Activated CD4-positive, alpha-beta memory T cell treated with anti-CD3 and anti-CD28 coated beads for 36 hours (primary cell): ENCODE results near the gene SCN8A. TPM values are rescaled to one million over a fixed set of nuclear protein-coding genes. Genes with fewer than 3 reads are reported as not detected.

Source experiments
- CTCF ChIA-PET: fragments of 350-600 bp; sonication (Branson Sonifier 250); formaldehyde crosslinking; loops from one replicate; lab custom pipeline; 2021; ENCODE audit warnings: antibody characterized with exemption, inconsistent platforms; lab: Charles Lee
- POLR2A ChIA-PET: fragments of 350-600 bp; sonication (Branson Sonifier 250); formaldehyde crosslinking; loops from one replicate; lab custom pipeline; 2021; ENCODE audit warnings: antibody characterized with exemption; lab: Charles Lee
- DNase-seq: peaks from one replicate; pipeline ENCODE4 v3.0.0-alpha.2; 2020
- H3K27ac Mint-ChIP-seq: one replicate; pipeline ENCODE4 v1.8.0; 2021; ENCODE audit warnings: mixed read lengths
- H3K27me3 Mint-ChIP-seq: one replicate; pipeline ENCODE4 v1.8.0; 2021; ENCODE audit warnings: mixed read lengths
- H3K36me3 Mint-ChIP-seq: one replicate; pipeline ENCODE4 v1.8.0; 2021; ENCODE audit warnings: mixed read lengths
- H3K4me1 Mint-ChIP-seq: one replicate; pipeline ENCODE4 v1.8.0; 2021; ENCODE audit warnings: low read depth, mixed read lengths
- H3K4me3 Mint-ChIP-seq: one replicate; pipeline ENCODE4 v1.8.0; 2021; ENCODE audit warnings: mild to moderate bottlenecking, mixed read lengths
- H3K9me3 Mint-ChIP-seq: one replicate; pipeline ENCODE4 v1.8.0; 2021; ENCODE audit warnings: mixed read lengths
- intact Hi-C: fragments of 100-400 bp; cut with micrococcal nuclease; formaldehyde crosslinking; loops from one replicate; pipeline ENCODE4 v1.15.1; 2023
- total RNA-seq, 2 experiments: library from RNA; stranded (reverse); gene quantifications; one replicate each; pipeline ENCODE4 v1.2.3, GENCODE V29; 2021

Gene SCN8A
- total RNA-seq, 2 experiments from 2014 or later = 0.51 to 0.64 TPM

DNA sequence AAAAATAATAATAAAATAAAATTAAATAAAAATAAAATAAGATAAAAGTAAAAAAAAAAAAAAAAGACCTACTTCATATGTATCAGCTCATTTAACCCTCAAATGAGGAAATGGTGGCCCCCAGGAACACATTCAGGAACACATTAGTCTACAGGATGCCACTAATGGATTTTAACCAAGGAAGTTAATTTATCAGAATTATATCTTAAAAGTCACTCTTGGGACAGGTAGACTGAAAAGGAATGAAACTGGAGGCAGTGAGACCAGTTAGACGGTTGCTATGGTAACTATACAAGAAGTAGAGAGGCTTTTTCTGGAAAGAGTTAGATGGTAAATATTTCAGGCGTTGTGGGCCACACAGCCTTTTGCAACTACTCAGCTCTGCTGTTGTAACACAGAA is 54.9 kb downstream of the SCN8A start:
- H3K36me3 Mint-ChIP-seq = peaks cover 3% of the 10 kb centered on the region
- no peak for DNase-seq
- CTCF ChIA-PET = no interaction called here
- no peak overlapping the region for H3K4me3 Mint-ChIP-seq
- peaks cover 9% of the 10 kb centered on the region for H3K9me3 Mint-ChIP-seq
- intact Hi-C loops = no loop called here
- POLR2A ChIA-PET = no interaction called here
- no peaks in the 10 kb centered on the region for H3K4me1 Mint-ChIP-seq
- no peaks in the 10 kb centered on the region for H3K27me3 Mint-ChIP-seq
- no peak overlapping the region for H3K27ac Mint-ChIP-seq

DNA sequence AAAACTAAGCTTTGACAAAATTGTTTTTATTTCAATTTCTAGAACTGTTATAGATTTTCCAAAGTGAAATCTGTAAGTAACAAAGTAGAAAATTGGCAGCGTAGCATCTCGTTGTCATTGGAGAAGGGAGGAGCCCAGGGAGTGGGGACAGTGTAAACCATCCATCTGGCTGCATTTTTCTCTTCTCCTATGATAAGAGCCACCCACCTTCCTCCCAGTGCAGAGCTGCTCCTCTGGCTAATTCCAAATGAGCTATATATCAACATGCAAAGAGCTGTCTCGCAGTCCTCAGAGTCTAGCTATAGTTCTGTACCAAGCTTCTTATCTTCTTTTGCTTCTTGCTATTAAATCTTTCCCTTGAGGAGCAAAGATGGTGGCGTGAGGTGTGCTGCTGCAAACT is 56.6 kb downstream of the SCN8A start:
- Mint-ChIP-seq H3K4me3 (no peak overlapping the region), H3K27me3 (no peaks in the 10 kb centered on the region), H3K9me3 (peaks cover 9% of the 10 kb centered on the region), H3K27ac (no peak overlapping the region), H3K4me1 (no peaks in the 10 kb centered on the region), H3K36me3 (peaks cover 3% of the 10 kb centered on the region)
- ChIA-PET CTCF (no interaction called here), POLR2A (no interaction called here)
- no peak for DNase-seq
- intact Hi-C loops = no loop called here

DNA sequence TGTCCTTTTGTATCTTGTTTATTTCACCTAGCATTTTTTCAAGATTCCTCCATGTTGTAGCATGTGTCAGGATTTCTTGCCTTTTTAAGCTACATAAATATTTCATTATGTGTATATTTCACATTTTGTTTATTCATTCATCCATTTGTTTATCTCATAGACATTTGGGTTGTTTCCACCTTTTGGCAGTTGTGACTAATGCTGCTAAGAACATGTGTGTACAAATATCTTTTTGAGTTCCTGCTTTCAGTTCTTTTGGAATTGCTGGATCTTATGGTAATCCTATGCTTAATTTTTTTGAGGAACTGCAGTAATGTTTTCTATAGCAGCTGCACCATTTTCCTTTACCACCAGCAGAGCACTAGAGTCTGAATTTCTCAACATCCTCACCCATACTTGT is 62.4 kb downstream of the SCN8A start:
- no peak overlapping the region for H3K4me3 Mint-ChIP-seq
- H3K9me3 Mint-ChIP-seq = peaks cover 9% of the 10 kb centered on the region
- peaks cover 3% of the 10 kb centered on the region for H3K36me3 Mint-ChIP-seq
- H3K27me3 Mint-ChIP-seq = peaks cover 14% of the 10 kb centered on the region
- no peak for DNase-seq
- intact Hi-C loops = no loop called here
- ChIA-PET POLR2A (no interaction called here), CTCF (no interaction called here)
- H3K4me1 Mint-ChIP-seq = no peaks in the 10 kb centered on the region
- H3K27ac Mint-ChIP-seq = no peak overlapping the region

DNA sequence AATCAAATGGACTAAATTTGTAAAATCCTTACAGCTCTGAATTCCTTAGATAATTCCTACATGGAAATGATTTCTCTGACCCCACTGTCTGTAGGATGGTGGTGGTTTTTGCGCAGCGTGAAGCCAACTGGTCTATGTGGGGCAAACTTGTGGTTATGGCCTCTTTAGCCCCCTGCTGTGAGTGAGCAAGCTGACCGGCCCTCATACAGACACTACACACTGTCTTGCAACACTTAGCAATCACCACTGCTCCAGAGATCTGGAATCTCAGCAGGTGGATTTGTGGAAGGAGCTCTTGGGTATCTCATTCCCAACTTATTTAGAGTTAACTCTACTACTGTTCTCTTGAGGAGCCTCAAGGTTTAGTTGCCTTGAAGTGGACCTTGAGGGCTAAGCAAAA is 70.2 kb downstream of the SCN8A start:
- intact Hi-C loops = no loop called here
- Mint-ChIP-seq H3K36me3 (no peaks in the 10 kb centered on the region), H3K4me3 (no peak overlapping the region), H3K27me3 (peaks cover 17% of the 10 kb centered on the region), H3K27ac (no peak overlapping the region), H3K9me3 (no peaks in the 10 kb centered on the region), H3K4me1 (no peaks in the 10 kb centered on the region)
- DNase-seq = no peak
- CTCF ChIA-PET = no interaction called here
- POLR2A ChIA-PET = no interaction called here

DNA sequence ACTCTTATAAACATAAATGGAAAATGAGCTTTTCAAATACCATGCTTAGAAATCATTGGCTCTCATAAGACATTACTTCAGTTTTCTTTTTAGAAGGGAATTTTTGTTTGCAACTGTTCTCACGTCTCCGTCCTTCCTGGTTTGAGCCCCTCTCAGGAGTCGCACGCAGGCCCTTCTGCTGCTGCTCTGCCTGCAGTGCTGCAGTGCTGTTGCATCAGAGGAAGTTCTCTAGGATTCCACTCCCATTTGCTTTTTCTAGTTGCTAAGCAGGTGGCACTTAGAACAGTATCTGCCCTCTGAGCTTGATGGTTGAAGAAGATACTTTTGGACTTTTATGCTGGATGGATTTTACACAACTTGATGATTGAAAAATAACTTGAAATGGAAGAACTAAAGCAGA is 70.8 kb downstream of the SCN8A start:
- CTCF ChIA-PET = no interaction called here
- intact Hi-C loops = no loop called here

DNA sequence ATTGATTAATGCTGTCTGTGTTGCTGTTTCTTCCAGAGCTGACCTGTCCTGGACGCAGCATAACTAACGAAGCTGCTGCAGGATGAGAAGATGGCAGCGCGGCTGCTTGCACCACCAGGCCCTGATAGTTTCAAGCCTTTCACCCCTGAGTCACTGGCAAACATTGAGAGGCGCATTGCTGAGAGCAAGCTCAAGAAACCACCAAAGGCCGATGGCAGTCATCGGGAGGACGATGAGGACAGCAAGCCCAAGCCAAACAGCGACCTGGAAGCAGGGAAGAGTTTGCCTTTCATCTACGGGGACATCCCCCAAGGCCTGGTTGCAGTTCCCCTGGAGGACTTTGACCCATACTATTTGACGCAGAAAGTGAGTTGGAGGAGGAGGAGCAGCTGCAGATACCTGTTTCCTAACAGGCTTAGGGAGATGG is 71.7 kb downstream of the SCN8A start:
- POLR2A ChIA-PET = no interaction called here
- CTCF ChIA-PET = no interaction called here
- no peaks in the 10 kb centered on the region for H3K9me3 Mint-ChIP-seq
- peaks cover 10% of the 10 kb centered on the region for H3K27me3 Mint-ChIP-seq
- no peaks in the 10 kb centered on the region for H3K36me3 Mint-ChIP-seq
- H3K27ac Mint-ChIP-seq = no peak overlapping the region
- no peak overlapping the region for H3K4me3 Mint-ChIP-seq
- no peak for DNase-seq
- no peaks in the 10 kb centered on the region for H3K4me1 Mint-ChIP-seq
- intact Hi-C loops = no loop called here

More for the DNA sequence above, 70.8 kb downstream of the SCN8A start:
- Mint-ChIP-seq H3K4me3 (no peak overlapping the region), H3K9me3 (no peaks in the 10 kb centered on the region), H3K27ac (no peak overlapping the region), H3K4me1 (no peaks in the 10 kb centered on the region), H3K27me3 (peaks cover 14% of the 10 kb centered on the region), H3K36me3 (no peaks in the 10 kb centered on the region)
- POLR2A ChIA-PET = no interaction called here
- DNase-seq = no peak

DNA sequence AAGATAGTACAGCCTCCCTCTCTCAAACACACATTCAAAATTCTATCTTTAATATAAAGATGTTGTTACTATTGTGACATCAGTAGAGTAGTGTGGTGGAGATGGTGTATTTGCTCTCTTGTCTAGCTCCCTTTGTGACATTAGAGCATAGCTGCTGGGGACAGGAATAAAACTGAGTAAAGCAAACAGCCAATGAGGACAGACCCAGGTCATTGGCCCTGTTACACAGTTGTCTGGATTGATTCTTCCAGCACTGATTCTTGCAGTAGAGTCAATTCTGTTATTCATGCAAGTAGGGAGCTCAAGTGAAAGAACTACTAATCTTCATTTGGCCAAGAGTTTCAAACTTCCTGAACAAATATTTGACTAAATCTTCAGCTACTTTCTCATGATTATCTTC is 72.4 kb downstream of the SCN8A start:
- intact Hi-C loops = no loop called here
- H3K4me3 Mint-ChIP-seq = no peak overlapping the region
- ChIA-PET POLR2A (no interaction called here), CTCF (no interaction called here)
- no peak for DNase-seq
- H3K9me3 Mint-ChIP-seq = no peaks in the 10 kb centered on the region
- no peaks in the 10 kb centered on the region for H3K36me3 Mint-ChIP-seq
- no peak overlapping the region for H3K27ac Mint-ChIP-seq
- H3K27me3 Mint-ChIP-seq = peaks cover 3% of the 10 kb centered on the region
- H3K4me1 Mint-ChIP-seq = no peaks in the 10 kb centered on the region

DNA sequence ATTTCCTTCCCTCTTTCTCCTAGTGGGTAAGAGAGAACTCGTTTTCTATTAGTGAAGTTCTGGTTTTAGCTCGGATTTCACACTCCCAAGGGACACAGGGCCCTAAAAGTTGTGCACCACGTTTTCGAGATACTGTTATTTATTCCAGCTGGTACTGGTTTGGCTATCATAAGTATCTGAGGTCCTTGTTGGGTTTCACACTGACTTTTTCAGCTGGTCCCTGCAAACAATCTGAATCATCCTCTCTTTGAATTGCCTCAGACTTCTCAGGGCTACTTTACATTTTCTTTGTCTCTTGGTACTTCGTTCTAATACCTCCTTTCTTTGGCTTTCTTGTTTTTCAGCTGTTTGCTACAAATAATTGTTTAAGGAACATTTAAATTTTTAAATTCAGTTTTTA is 75.7 kb downstream of the SCN8A start:
- DNase-seq = no peak
- Mint-ChIP-seq H3K4me3 (no peak overlapping the region), H3K27ac (no peak overlapping the region), H3K27me3 (no peaks in the 10 kb centered on the region), H3K9me3 (no peaks in the 10 kb centered on the region), H3K36me3 (no peaks in the 10 kb centered on the region), H3K4me1 (peaks cover 4% of the 10 kb centered on the region)
- intact Hi-C loops = no loop called here
- ChIA-PET CTCF (no interaction called here), POLR2A (no interaction called here)

DNA sequence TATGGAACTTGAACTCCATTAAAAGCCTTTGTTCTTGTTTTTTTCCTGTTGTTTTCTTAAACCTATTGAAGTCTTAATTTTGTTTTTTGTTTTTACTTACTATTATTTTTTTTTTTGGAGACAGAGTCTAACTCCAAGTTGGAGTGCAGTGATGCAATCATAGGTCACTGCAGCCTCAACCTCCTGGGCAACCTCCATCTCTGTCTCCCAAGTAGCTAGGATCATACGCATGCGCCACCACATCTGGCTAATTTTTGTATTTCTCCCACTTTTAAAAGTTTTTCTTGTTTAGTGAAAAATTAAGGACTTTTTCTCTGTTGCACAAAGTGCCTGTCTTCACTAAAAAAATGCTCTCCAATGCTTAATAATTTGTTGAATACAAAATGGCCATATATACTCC is 76.2 kb downstream of the SCN8A start:
- intact Hi-C loops = no loop called here
- CTCF ChIA-PET = no interaction called here
- H3K36me3 Mint-ChIP-seq = no peaks in the 10 kb centered on the region
- H3K27me3 Mint-ChIP-seq = no peaks in the 10 kb centered on the region
- POLR2A ChIA-PET = no interaction called here
- H3K27ac Mint-ChIP-seq = no peak overlapping the region
- H3K4me1 Mint-ChIP-seq = peaks cover 4% of the 10 kb centered on the region
- H3K4me3 Mint-ChIP-seq = no peak overlapping the region
- no peak for DNase-seq
- H3K9me3 Mint-ChIP-seq = no peaks in the 10 kb centered on the region

DNA sequence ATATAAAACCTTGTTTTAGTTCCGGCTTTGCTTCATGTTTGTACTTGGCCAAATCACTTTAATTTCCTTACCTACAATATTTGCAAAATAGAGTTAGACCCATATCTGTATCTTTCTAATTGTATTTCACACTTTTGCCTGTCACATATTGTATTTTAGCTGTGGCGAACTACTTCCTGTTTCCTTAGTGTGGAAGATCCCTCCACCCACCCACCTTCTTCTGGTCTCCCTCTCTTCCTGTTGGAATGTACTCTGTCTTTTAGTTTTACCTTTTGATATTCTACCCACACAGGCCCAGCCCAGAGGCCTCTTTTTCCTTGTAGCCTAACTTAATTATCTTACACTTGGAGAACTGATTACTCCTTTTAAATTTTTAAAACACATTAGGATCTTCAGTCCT is 78.2 kb downstream of the SCN8A start:
- CTCF ChIA-PET = no interaction called here
- DNase-seq = no peak
- no peak overlapping the region for H3K27ac Mint-ChIP-seq
- intact Hi-C loops = no loop called here
- peaks cover 4% of the 10 kb centered on the region for H3K4me1 Mint-ChIP-seq
- H3K9me3 Mint-ChIP-seq = no peaks in the 10 kb centered on the region
- no peaks in the 10 kb centered on the region for H3K36me3 Mint-ChIP-seq
- H3K4me3 Mint-ChIP-seq = no peak overlapping the region
- H3K27me3 Mint-ChIP-seq = no peaks in the 10 kb centered on the region
- POLR2A ChIA-PET = no interaction called here

DNA sequence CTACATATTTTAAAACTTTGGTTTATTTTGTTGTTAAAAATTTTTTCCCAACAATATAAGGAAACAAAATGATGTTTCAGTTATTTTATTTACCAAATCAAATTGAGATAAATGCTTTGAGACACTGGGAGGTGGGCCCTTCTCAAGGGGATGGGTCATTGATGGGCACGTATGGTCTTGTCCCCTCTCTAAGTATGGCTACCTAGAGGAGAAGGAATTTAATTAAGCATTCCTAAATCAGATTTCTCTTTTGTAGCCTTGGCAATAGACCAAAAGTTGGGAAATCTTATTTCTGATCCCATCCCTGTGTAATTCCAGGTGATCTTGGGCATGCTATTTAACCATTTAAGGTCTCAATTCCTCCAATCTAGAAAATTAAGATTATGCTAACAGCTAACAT is 79.0 kb downstream of the SCN8A start:
- no peak overlapping the region for H3K4me3 Mint-ChIP-seq
- no peak for DNase-seq
- peaks cover 4% of the 10 kb centered on the region for H3K4me1 Mint-ChIP-seq
- no peak overlapping the region for H3K27ac Mint-ChIP-seq
- ChIA-PET CTCF (no interaction called here), POLR2A (no interaction called here)
- no peaks in the 10 kb centered on the region for H3K27me3 Mint-ChIP-seq
- intact Hi-C loops = no loop called here
- no peaks in the 10 kb centered on the region for H3K9me3 Mint-ChIP-seq
- H3K36me3 Mint-ChIP-seq = no peaks in the 10 kb centered on the region

DNA sequence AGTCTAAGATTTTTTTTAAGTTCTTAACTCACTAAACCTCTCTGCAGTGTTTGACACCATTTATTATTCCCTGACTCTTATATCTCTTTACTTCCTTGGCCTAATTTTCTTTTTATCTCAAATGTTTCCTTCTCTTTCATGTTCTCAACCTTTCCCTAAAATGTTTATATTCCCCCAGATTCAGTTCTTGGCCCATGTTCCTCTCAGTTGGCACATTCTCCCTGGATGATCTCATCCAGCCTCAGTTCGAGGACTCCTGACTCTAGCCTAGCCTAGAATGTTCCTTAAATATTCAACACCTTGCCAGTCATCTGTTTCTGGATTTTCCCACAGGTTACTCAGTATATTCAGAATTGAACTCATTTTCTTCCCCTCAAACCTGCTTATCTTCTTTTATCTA is 81.3 kb downstream of the SCN8A start:
- Mint-ChIP-seq H3K27ac (no peak overlapping the region), H3K27me3 (no peaks in the 10 kb centered on the region), H3K36me3 (no peaks in the 10 kb centered on the region), H3K4me3 (no peak overlapping the region), H3K9me3 (no peaks in the 10 kb centered on the region), H3K4me1 (peaks cover 4% of the 10 kb centered on the region)
- ChIA-PET POLR2A (no interaction called here), CTCF (no interaction called here)
- no peak for DNase-seq
- intact Hi-C loops = no loop called here

DNA sequence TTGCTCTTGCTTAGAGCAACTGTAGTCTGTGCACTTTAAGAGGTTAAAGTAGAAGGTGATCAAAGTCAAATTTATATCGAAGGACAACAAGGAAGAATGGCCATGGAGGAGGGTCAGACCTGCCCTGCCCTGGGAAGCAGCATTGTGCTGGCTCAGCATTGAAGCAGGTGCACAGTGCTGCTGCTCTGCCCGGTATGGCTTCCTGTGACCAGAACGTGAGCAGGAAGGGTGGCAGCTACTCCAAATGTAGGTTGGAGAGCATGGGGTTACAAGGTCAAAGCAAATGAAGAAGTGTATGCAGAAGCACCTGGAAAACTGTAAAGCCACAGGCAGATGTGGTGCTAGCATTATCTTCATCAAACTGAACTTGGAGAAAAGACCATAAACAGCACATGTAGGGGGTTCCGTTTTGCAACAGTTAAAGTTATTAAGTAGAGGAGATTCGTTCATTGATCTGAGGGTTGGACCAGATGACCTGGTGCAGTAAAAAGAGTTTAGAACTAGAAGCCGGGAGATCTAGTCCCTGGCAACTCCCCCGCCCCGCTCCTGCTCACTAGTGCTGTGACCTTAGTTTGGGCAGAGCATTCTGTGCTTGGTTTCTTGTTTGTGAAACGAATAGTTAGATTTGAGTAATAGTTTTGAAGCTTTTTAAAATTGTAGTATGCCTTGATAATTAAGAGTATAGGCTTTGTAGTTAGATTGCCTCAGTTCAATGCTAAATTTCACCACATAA is 84.2 kb downstream of the SCN8A start:
- intact Hi-C loops = no loop called here
- no peaks in the 10 kb centered on the region for H3K4me1 Mint-ChIP-seq
- H3K4me3 Mint-ChIP-seq = no peak overlapping the region
- CTCF ChIA-PET = no interaction called here
- H3K27me3 Mint-ChIP-seq = peaks cover 2% of the 10 kb centered on the region
- POLR2A ChIA-PET = no interaction called here
- H3K27ac Mint-ChIP-seq = no peak overlapping the region
- no peak for DNase-seq
- no peaks in the 10 kb centered on the region for H3K9me3 Mint-ChIP-seq
- H3K36me3 Mint-ChIP-seq = no peaks in the 10 kb centered on the region
